Glomerular visceral epithelial cell (primary cell): ENCODE results near the gene CELF4.
A peak's percentile ranks its signal among the peaks of the same experiment; 100 is the strongest.

Experiments
- DNase-seq: peaks from one replicate; pipeline ENCODE4 v3.0.0-alpha.2; 2016; ENCODE audit errors: extremely low spot score

Gene CELF4

GRCh38 chr18:37572736-37573135 is 7.1 kb upstream of the CELF4 start:
- DNase-seq, result no peak

GRCh38 chr18:37571266-37571665 is 5.7 kb upstream of the CELF4 start:
- no peak for DNase-seq

DNA sequence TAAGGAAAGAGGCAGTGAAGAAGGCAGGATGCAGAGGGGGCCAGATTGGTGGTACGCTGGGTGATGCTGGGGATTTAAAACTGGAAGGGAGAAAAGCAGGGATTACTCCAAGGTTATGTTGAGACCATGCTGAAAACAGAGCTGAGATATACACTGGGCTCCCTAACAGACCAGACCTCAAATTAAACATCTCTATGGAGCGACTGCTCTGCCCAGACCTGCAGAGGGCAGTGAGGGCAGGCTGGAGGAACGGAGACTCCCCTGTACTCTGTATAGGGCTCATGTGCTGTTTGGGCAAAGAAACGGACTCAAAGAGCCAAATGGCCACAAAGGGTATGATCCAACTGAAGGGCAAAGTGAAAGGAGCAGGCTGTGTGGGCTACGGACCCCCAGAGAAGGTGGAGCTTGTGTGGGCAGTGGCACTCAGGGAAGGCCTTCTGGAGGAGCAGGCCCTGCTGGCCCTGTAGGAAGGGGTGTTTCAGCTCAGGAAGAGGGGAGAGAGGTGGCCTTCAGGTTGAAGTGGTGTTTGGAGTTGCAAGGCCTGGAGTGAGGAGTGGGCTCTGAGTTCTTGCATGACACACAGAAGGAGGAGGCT is 4.8 kb upstream of the CELF4 start:
- no peak for DNase-seq

- no peak for DNase-seq
Observed at GRCh38 chr18:37568671-37569070, 3.1 kb upstream of the CELF4 start.

DNA sequence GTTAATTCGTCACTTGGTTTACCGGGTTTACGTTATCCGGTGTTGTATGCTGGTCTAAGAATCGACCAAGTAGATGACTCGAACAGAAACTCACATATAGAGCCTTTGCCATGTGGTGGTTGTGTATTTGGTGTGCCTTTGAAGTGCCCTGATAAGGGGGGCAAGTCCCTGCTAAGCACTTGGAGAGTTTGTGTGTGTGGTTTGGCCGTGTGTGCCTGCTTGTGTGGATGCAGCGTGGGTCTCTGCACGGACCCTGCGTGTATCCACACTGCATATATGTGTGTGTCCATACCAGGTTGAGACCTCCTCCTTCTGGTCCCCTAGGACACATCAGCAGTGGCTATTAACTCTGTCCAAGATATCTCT is 2.4 kb upstream of the CELF4 start:
- DNase-seq, result no peak

GRCh38 chr18:37567061-37567993 is 1.7 kb upstream of the CELF4 start:
- DNase-seq, result no peak

GRCh38 chr18:37566479-37567060 is 972 bp upstream of the CELF4 start:
- DNase-seq, result no peak

- peak; percentile 42 for DNase-seq
Observed at GRCh38 chr18:37565977-37566478, 430 bp upstream of the CELF4 start.

DNA sequence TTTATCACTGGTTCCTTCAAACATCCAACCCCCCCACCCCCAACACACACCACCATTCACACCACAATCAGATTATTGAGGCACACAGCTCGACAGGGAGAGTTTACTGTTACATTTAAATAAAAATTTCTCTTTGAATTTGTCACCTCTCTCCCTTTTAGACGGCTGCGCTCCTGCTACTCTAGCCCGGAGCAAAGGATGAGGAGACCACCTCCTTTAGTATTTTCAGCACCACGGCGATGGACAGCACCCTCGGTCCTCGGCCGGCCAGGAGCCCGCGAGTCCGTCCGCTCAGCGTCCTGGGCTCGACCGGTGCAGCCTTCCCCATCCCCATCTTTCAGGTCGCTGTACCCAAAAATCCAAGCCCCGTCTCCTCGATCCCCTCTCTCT is 892 bp downstream of the CELF4 start:
- DNase-seq, result peak; percentile 41

DNA sequence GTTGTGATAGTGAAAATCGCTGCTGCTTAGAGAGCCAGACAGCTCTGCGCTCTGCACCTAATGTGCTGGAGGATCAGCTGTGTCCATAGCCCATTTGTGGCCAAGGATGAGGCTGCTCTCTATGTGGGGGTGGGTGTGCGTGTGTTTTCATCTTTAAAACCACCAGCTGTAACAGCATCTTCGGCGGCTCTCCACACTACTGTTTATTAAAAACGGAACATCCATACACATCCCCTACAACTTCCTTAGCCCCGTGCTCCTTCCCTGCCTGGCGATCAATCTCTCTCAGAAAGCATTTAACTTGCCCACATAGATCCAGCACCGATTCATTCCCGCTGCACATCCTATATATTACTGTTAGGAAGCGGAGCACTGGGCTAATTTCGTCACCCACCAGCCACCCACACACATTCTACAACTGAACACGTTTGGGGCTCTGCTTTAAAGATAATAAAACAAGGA is 1.6 kb downstream of the CELF4 start:
- no peak for DNase-seq

GRCh38 chr18:37561986-37562385 is 3.6 kb downstream of the CELF4 start:
- DNase-seq, result no peak

DNA sequence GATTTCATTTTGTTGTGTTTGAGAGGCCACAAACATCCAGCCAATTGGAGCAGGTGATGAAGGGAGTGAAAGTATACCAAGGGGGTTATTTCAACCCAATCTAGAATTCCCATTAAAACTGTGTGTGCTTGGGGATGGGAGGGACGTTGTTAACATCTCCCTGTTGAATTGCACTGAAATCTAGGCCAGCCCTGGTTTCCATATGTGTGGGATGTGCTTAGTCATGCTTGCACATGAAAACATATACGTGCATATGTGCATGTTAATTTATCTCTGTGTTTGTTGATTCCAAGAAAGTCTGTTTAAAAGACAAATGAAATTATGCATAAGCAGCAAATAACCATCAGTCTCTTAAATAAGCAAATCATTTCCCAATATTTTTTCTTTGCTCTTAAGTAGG is 5.6 kb downstream of the CELF4 start:
- no peak for DNase-seq

DNA sequence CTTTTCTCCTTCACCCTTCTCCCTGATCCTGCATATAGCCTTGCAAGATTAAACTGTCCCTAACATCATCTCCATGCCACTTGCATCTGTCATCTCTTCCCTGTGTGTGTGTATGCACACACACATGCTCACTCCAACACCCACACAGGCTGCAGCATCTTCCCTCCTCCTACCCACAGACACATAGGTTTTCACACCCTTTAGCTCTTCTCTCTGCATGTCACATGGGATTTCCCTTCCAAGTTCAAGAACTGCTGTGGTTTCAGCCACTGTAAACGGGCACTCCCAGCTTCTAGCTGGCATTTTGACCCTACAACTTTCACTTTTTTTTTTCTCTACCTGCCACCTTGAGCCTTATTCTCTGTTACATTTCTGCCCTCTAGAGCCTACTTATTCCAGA is 6.4 kb downstream of the CELF4 start:
- no peak for DNase-seq

DNA sequence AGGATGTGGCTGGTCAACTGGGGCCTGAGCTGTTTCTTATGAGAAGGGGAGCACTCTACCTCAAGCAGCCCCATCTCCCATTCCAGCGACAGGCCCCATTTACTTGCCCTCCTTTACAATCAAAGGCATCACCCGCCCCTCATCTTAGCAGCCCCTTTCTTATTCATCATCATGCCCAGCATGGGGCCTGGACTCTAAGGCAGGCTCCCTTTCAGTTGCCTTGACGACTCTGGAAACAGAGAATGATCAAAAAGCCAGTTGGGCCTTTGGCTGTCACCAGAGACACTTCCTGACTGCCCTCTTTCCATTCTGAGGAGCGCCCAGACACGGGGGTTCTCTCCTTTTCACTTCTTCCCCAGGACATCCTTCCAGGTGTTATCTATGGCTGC is 11.2 kb downstream of the CELF4 start:
- no peak for DNase-seq

DNA sequence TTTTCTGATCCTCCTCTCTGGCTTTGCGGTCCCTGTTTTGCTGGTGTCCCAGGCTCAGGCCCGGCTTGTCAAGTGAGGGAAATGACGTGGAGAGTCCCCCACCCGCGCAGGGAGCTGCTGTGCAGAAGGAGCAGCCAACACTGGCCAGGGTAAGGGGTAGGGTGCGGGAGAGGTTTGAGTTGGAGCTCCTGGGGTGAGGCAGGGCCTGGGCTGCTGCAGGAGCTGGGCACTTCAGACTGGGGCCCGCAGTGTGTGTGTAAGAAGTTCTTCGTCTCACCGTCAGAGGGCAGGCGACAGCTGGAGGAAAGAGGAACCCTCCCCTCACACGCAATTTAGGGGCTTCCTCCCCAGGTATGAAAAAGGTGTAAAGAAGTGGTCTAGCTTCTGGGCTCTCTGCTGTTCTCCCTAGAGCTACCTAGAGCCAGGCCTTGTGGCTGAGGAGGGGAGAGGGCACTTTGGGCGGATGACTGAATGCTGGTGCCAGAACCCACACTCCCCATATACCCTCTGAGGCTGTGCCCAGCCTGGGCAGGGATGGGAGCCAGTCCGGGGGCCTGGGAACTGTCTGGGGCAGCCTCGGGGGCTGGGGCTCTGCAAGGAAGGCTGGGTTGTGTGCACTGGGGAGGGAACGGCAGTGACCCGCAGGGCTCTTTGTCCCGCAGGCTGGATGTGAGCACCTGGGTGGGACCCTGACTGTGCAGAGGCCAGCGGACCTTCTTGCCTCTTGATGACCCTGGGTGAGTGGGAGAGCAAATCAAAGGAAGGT is 11.8 kb downstream of the CELF4 start:
- DNase-seq, result no peak

DNA sequence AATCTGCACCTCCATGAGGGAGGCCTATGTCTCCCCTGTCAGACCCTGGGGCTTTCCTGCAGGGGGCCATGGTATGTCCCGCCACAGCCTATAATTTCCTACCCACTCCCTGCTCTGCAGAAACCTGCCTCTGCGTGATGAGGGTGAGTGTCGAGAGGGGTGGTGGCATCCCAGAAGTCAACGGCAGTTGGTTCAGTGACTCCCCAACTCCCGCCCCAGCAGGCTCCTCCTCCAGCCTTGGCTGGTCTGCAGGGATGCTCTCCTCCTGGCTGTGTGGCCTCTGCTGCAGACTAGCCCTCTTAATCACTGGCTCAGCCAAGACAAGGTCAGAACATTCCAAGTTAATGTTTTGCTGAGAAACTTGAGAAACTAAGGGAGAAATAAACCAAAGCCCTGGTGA is 13.3 kb downstream of the CELF4 start:
- no peak for DNase-seq

- no peak for DNase-seq
Observed at GRCh38 chr18:37551846-37552245, 13.8 kb downstream of the CELF4 start.

DNA sequence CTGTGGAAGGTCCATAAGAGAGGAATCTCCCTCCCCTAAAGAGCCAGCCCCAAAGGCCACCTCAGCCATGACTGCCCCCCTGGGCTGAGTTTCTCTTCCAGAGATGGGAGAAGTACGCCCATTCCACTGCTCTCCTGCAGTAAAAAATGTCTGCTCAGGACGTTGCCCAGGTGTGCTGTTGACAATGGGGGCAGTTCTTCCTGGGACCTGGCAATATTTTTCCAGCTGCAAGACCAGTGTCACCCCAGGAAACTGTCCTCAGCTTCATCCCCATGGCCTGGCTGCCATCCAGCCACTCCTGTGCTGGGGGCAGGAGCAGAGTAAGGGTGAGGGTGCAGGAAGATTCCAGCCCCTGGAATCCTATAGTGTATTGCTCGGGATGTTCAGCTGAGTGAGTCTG is 14.3 kb downstream of the CELF4 start:
- no peak for DNase-seq

DNA sequence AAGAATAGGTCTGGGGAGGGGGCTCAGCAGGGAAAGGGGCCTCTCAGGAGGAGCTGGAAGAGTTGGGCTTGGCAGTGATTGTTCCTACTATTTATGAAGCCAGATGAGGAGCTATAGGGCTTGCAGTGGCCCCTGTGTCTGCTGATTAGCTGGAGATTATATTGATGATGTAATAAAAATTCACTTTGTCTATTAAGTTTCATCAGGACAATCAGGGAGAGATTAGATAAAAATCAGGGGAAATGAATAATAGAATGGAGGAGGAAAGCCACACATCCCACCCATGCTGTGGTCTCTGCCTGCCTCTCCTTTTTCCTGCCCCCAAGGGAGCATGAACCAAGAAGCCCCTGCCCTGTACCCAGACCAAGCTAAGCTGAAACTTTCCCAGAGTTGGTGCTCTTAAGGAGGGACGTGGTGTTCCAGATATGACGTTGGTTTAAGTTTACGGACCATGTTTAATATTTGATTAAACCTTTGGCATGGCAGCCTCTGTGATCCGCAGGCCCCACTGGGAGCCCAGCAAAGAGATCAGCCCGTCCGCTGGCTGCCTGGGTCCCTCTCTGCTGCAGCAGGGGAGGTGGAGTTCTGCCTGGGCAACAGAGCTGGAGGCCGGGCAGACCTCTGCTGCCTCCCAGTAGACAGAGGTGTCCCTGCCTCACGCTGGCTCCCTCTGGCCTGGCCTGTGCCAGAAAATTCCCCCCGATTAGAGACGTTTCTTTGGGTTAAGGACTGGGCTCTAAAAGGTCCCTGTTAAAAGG is 15.3 kb downstream of the CELF4 start:
- DNase-seq, result no peak

DNA sequence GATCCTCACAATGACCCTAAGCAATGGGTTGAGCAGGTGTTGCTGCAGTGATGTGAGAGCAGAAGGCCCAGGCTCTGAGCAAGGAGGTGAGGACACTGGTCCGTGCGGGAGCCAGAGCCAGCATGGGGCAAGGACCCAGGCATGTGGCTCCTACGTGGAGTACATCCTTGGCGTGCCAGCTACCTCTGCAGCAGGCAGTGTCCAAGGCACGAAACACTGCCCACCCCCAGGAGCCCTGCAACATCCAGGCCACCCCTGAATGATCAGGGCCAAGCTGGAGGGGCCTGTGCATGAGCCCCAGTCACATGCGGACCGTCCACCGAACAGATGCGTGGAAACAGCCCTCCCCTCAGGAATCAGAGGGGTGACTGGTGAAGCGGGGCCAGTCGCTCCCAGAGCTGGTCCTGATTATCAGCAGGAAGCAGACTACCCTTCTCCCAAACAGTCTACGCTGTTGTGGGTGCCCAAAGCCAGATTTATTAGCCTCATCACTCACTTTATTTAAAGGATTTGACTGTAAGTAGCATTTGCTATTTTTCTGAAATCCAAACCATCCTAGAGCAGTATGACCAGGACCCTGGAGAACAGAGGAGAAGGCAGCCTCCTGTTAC is 16.8 kb downstream of the CELF4 start:
- DNase-seq, result no peak
